ENCODE data around the gene TBC1D7.

The TBC1D7 gene

DNA sequence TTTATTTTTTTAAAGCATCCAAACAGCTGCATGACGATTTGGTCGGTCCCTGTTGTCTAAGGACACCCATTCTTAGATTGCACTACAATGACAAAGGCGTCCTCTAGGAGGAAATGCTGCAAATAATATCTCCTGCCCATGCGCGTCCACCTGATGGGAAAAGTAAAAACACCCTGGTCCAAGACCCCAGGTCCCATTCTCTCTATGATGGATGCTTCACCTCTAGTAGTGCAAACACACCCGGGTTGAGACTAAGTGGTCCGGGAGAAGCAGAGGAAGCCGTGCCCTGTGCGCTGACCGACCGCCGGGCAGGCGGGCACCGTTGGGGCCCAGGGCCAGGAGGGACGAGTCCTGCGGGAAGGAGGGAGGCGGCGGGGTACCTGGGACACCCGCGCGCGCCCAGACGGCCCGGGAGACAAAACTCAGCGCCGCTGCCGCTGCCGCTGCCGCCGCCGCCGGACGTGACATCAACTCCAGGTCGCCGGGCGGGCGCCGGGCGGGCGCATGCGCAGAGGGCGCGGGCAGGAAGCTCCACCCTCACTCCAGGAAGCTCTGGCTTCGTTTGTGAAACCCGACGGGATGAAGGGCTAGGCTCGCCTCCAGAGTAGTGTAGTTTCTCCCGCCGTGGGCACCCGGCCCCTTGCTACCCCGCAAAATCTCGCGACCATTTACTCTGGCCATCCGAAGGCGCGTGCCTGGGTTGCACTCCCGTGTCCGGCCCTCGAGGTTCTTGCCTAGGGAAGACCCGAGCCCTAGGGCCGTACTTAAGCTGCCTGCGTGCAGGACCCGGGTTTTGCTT lies at the start of gene TBC1D7:
Gene TBC1D7, minus strand, starts transcription at position 462 of the 799 bp plus-strand sequence. CDS start 1,639 bp downstream, outside the sequence.
- no peak for FAIRE-seq

DNA sequence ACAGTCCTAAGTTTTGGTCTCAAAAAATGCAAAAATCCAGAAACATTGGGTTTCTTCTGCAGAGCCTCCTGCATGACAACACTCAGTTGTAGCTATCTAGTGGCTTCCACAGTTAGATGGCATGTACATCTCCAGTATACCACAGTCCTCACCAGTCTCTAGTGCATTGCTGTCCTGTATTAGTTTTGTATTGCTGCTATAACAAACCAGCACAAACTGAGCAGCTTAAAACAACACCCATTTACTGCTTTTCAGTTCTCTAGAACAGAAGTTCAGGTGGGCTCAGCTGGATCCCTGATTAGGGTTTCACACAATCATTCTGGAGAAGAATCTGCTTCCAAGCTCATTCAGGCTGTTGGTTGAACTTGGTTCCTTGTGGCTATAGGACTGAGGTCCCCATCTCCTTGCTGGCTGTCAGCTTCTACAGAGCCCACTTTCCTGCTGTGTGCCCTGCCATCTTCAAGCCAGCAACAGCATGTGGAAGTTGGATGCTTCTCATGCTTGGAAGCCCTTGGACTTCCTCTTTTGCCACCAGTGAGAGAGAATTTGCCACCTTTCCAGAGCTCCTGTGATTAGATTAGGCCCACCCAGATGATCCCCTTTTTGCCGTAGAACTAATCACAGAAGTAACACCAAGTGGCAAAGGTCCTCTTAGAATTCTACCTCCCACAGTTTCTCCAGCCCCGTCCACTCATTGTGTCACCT lies 48.9 kb upstream of the TBC1D7 start:
- FAIRE-seq, result no peak

DNA sequence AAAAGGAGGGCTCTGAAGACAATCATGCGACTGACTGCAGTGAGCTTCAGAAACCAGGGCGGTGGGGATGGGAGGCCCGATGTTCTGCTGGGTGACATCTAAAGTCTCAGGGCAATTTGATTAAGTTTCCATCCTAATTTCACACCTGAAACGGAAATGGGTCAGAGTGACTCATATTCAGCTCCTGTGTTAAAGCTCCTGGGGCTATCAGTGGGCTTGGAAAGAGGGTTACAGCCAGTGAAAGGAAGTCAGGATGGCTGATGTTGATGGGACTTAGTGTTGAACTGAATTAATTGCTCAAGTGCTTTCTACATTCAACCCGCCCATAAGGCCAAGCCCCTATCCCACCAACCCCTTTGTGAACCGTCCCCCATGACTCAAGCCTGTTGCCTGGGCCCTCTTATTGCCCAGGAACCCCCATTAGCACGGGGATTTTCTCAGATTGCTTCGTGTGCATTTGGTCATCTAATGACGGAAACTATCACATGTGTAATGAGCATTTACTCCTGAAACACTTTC lies 47.1 kb upstream of the TBC1D7 start:
- FAIRE-seq, result no peak

DNA sequence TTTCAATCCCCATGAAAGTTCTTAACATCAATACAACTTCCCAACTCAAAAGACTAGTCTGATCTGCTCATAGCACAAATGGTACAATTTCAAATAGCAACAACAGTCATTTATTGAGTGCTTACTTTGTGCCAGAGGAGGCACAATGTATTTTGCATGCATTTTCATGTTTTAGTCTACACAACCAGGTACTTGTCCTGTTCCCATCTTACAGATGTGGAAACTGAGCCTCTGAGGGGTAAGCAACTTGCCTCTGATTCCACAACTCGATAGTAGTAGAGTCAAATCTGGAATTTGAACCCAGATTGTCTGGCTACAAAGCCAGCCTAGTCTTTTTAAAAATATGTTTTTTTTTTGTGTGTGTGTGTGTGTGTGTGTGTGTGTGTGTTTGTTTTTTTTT lies 45.6 kb upstream of the TBC1D7 start:
- FAIRE-seq, result no peak

DNA sequence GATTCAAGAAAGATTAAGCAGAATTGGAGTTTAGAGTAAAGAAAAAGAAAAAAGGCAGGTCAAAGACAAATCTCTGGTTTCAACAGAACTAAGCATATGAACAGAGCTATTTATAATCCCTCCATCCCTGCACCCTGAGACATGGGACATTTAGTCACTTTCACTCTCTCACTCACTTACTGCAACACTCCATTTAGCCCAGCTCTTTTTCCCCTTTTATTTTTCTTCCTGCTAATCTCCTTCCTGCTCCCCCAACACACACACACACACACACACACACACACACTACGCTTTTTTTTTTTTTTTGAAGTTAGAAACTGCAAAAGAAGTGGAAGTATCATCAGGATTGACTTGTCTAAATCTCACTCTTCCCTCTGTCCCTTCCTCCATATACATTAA lies 45.1 kb upstream of the TBC1D7 start:
- FAIRE-seq, result no peak

DNA sequence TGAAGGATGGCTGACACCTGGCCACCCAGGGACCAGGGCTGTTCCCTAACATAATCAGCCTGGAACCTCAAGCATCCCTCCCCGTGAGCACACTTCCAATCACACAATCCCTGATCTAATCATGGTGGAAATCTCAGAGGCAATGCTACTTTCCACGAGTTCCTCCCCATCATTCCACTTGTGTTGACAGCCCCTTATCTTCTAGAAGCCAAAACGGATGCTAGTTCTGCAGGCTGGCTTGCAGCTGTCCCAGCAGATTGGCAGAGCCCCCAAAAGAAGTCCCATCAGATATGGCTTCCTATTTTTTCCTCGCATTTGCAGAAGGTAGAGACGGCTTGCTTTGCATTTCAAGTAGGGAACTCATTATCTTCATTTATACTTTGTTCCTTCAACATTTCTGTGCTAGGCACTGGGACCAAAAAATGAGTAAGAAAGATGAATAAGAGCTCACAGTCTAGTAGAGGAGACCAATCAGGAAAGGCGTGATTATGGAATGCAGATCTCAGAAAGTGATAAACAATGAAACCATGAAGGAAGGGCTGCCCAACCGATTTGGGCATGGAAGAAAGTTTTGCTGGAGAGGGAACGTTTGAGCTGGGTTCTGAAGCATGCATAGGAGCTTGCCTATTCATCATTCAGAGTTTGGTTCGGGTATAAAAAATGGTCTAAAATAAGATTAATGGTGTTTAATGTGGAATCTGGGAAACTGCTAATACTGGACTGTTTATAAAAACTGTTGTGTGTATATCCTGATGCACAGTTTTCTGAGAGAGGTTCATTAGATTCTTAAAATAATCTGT lies 44.6 kb upstream of the TBC1D7 start:
- FAIRE-seq, result no peak

DNA sequence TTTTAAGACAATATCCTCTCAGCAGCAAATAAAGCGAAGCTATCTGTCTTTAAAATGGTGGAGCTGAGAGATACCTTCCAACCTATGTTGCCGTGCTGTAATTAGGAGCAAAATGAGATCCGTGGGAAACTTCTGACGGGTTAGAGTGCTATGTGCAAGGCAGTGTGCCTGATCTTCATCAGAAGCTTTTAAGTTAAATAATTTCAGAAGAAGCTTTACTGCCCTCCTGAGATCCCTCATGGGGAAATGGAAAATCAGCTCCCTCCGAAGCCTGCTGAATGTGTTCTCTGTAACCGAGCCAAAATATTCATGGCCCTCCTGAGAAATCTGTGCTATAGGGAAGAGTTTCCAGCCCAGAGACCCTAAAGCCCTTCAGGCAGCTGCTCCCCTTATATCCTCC lies 43.7 kb upstream of the TBC1D7 start:
- FAIRE-seq, result no peak

DNA sequence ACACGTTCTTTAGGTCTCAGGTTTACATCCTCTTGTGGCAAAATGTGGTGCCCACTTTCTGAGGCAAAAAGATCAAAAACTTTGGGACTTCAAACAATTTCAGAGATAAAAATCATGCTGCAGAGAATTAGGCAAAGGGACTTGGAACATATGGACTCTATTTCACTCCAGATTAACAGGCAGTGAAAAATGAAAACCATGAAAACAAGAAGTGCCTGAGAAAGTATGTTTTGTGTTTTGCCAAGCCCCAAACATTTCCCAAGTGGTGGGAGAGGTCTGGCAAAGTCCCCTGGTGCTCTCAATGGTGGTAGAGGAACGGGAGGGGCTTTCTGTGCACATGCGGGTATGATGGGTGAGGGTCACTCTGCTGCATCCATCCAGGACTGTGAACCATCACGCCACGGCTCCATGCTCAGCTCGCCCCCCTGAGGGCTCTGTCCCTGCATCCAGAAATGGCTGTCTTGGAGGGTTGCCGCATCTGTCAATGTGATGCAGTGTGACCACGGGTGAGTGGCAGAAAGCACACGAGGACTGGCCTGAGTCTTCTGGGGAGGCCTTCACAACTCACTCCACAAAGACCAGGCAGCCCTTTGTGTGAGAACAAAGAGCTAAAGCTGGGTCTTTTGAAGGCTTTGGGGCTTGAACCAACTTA lies 43.2 kb upstream of the TBC1D7 start:
- FAIRE-seq, result no peak

DNA sequence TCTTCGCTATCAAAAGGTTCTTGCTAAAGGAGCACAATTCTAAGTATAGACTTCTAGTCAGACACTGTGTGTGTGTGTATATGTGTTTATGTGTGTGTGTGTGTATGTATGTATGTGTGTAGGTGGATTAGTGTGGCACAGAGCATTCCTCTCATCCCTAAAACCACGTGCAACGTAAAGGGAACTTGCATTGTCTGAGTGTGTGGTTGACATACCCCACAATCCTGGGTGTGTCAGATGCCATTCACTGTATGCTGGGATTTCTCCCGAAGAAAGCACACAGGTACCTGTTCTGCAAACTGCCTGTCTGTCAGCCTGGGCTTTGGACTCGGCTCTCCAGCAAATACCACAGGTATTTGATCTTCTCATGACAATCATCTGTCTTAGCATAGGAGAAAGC lies 42.3 kb upstream of the TBC1D7 start:
- no peak for FAIRE-seq

DNA sequence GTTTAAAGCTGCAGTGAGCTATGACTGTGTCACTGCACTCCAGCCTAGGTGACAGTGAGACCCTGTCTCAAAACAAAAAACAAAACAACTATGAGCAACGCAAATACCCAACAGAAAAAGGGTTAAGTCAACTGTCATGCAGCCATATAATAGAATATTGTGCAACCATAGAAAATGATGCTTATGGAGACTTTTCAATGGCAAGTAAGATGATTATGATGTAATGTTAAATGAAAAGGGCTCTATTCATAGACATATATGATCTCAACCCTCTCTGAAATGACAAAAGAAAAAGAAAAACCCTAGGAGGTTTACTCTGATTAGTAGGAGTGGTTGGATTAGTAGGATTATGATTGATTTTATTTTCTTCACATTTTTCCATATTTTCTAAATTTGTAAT lies 41.3 kb upstream of the TBC1D7 start:
- no peak for FAIRE-seq

DNA sequence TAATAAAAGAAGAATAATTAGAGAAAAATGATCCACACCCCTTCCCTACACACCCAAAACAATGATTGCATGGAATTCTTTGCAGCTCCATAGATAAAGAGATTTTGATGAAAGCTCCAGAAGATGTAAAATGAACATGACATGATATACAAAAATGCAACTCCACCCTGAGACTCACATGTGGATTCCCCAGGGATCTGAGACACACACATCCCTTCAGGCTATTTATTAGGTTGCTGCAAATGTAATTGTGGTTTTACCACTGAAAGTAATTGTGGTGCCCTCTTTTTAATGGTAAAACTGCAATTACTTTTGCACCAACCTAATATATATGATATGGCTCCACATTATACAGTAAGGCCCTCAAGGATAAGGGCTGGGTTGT lies 40.4 kb upstream of the TBC1D7 start:
- FAIRE-seq, result no peak

DNA sequence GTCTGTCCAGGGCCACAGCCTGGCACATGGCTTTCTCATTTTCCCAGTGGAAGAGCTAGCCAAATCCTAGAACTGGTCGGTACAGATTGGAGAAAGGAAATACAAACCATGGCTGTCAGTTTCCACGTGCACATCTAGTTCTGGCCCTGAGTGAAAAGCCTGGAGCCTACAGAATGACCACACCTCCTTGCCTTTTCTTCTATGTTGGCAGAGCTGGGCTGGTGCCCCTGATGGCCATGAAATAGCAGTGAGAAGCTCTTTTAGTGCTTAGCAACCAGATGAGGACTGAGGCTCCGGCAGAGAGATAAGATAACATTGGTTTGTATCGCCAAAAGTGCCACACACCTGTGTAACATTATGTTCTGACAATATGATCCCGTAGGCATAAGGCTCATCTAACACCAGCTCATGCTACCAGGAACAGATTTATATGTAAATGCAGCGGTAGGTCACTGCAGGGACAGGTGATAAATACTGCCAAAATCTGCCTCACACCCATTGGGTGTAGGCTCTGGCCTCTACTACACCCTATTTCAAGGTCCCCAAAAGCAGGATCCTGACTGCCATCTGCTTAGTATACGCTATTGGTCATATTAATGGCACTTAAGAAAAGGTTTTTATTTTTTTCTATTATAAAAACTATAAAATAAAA lies 39.9 kb upstream of the TBC1D7 start:
- no peak for FAIRE-seq

DNA sequence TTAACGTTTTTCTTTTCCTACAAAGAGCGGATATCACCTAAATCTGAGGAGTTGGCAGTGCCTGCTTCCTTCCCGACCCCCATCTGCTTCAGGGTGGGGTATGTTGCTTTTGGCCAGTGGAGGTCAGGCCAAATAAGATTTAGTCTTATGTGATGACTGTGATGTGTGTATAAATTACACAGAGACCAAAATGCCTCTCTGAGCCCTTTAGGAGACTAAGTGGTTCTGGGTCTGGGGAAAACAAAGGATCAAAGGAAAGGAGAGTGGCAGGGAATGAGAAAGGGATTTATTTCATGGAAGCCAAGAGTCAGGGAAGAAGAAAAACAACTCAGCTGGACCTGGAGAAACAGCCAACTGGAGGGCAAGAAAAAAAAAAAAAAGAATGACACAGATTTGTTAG lies 39.1 kb upstream of the TBC1D7 start:
- no peak for FAIRE-seq

DNA sequence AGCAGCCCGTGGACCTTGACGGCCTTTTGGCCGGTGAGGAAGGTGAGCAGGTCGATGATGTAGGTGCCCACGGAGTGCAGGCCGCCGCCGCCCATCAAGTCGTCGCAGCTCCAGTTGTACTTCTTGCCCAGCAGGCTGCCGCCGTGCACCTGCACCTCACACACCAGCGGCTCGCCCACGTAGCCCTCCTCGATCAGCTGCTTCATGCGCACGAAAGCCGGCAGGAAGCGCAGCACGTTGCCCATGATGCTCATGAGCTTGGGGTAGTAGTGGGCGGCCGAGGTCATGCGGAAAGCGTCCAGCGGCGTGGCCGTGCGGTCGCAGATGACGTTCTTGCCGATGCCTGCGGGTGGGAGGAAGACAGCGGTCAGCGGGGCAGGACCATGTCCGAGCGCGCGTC lies 37.0 kb upstream of the TBC1D7 start:
- FAIRE-seq, result no peak

DNA sequence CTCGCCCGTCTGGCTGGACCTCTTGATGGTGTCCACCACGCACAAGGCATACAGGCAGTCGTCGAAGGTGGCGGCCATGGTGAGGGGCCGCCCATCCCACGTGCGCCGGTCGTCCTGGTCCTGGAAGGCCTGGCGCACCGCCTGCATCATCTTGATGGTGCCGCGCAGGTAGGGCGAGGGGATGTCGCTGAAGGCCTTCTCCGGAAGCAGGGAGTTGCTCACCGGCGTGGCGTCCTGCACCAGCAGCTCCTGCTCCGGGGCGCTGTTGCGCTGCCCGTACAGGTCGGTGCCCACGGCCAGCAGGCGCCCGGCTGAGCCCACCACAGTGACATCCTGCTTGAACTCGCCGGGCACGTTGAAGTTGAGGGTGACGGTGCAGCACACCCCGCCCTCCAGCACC lies 36.5 kb upstream of the TBC1D7 start:
- no peak for FAIRE-seq

DNA sequence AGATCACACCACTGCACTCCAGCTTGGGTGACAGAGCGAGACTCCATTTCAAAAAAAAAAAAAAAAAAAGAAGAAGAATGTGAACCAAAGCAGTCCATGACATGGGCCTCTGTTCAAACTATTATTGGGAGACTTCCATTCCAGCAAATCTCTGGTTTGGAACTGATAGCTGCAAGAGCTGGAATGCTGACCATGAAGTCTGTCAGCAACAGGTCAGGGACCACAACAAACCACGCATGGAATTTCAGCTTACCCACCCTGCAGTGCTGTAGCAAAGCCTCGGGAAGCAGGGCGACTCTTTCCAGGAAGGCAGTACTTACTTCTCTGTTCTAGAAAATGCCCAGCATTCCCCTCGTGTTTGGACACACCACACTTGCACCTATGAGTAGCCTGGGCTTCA lies 34.1 kb upstream of the TBC1D7 start:
- FAIRE-seq, result no peak

DNA sequence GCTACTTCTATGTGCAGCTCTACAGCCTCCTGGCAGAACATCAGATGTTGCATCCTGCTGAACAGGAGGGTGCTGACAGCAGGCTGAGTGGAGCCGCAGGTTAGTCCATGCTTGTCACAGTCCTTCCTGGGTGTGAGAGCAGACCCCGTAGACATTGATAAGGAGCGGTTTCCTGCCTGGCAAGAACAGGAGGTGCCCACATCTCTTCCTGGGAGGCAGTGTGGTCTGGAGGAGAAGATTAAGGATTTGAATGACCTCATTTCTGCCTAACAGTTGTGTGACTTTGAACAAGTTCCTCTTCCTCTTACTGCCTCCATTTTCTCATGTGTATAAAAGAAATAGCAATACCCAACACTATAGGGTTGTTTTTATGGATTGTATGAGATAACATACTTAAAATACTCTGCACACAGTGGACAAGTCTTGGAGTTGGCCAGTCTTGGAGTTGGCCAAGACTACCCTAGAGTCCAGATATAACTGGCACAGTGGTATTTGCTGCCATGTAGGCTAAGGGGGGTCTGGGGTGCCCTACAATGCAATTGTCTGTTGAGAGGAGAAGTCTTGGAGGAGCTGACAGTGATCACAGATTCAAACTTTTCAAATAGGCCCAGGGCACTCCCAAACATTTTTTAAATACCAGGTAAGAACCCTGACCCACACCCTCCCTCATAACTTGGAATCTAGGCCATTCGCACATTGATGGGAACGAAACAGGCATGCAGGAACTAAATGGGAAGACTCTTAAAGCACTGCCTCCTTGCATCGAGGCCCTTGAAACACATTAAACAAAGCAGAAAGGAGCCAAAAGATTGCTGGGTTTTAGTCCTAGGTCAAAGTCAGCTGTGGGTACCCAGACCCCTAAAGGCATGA lies 32.6 kb upstream of the TBC1D7 start:
- no peak for FAIRE-seq

DNA sequence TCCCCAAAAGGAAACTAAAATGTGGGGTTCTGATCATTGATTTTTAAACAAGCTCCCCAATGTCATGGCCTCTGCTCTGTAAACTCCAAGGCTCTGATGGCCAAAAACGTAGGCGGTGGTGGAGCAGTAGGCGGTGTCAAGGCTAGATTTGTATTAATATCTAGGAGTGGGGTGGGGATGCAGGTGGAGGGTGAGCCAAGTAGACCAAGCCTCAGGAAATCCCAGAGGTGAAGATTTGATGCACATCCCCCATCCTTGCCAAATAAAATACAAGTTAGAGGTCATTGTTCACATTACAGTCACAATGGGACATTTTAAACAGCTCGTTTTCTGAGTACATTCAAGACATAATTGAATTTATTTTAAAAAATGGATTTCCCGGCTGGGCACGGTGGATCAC lies 30.9 kb upstream of the TBC1D7 start:
- FAIRE-seq, result no peak

DNA sequence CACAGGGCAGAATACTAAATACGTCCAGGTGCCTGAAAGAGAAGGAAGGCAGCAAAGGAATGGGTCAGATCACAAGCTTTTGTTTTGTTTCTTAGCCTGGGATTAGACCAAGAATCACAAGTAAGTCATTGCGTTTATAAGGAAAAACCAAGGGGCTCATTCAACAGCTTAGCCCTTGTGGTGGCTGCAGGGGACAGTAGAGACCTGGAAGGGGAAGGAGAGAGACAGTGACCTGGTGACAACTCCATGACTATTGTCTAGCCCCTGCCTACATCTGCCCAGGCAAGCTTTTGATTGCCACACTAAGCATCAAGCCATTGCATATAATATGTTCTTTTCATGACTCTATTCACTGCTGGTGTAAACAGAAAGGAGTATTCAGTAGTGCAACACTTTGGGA lies 30.2 kb upstream of the TBC1D7 start:
- no peak for FAIRE-seq

DNA sequence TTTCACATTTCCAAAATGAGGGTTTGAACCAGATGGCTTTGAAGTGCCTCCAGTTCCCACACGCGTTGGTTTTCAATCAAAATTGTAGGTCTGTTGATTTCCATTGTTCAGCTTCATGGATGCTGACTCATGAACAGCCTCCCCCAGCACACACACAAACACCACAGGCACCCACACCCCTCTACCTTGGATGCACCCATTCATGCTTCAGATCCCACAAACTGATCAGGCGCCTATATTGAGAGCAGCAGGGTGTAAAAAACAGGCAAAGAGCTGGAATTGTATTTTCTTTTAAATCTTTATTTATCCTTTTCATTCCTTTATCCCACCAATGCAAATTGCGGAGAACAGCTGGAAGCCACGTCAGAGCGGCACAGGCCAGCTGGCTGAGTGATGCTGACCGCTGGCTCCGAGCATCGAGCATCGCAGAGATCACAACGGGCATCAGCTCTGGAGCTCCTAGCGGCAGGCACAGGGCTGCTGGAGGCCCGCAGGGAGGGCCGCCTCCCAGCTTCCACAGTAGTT lies 29.3 kb upstream of the TBC1D7 start:
- FAIRE-seq, result no peak
